Measurements from ENCODE around the gene MESP2. TPM values are rescaled to one million over a fixed set of nuclear protein-coding genes. Genes with fewer than 3 reads are reported as not detected.

The MESP2 gene
- total RNA-seq, 2 experiments from 2014 or later: not detected

DNA sequence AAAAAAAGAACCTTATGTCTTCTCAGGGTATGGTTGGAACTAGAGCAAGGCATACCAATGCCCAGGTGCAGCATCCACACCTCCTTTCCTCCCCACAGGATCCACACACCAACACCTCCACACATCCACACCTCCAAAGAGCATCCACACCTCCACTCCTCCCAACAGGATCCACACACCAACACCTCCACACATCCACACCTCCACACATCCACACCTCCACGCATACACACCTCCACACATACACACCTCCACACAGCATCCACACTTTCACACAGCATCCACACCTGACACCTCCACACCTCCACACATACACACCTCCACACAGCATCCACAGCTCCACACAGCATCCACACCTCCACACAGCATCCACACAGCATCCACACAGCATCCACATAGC lies 30.4 kb upstream of the MESP2 start:
- CTCF ChIA-PET: no interaction called here
- H3K27ac Mint-ChIP-seq: no peak overlapping the region
- no peak overlapping the region for H3K27ac ChIP-seq (ENCODE audit: low read depth in 1 of 2, low read length in 2 of 2)

DNA sequence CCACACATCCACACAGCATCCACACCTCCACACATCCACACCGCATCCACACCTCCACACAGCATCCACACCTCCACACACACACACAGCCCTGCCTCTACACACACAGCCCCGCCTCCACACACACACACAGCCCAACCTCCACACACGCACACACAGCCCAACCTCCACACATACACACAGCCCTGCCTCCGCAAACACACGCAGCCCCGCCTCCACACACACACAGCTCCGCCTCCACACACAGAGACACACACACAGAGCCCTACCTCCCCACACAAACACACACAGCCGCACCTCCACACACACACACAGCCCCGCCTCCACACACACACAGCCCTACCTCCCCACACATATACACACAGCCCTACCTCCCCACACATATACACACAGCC lies 29.7 kb upstream of the MESP2 start:
- H3K9me3 ChIP-seq (ENCODE audit: control insufficient read depth in 1 of 2, insufficient read depth in 1 of 2, low read length in 2 of 2): no peaks in the 10 kb centered on the region
- no peaks in the 10 kb centered on the region for H3K27me3 Mint-ChIP-seq
- DNase-seq: no peak
- CTCF ChIA-PET: no interaction called here
- intact Hi-C loops (cut with DNase I, micrococcal nuclease): loop anchor here in 1 of 2 experiments (10.0 kb wide), 1 partner anchor 538 kb away; no protein-coding TSS in a partner anchor
- H3K4me3 ChIP-seq (ENCODE audit: low read length): no peak overlapping the region
- H3K9me3 Mint-ChIP-seq: no peaks in the 10 kb centered on the region
- POLR2A ChIA-PET: no interaction called here
- TF ChIP-seq, protein P1, sequence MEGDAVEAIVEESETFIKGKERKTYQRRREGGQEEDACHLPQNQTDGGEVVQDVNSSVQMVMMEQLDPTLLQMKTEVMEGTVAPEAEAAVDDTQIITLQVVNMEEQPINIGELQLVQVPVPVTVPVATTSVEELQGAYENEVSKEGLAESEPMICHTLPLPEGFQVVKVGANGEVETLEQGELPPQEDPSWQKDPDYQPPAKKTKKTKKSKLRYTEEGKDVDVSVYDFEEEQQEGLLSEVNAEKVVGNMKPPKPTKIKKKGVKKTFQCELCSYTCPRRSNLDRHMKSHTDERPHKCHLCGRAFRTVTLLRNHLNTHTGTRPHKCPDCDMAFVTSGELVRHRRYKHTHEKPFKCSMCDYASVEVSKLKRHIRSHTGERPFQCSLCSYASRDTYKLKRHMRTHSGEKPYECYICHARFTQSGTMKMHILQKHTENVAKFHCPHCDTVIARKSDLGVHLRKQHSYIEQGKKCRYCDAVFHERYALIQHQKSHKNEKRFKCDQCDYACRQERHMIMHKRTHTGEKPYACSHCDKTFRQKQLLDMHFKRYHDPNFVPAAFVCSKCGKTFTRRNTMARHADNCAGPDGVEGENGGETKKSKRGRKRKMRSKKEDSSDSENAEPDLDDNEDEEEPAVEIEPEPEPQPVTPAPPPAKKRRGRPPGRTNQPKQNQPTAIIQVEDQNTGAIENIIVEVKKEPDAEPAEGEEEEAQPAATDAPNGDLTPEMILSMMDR (IDR thresholded peaks at IDR 0.05): no peak
- H3K4me1 ChIP-seq (ENCODE audit: insufficient read depth, low read length): peaks cover 14% of the 10 kb centered on the region
- H3K4me3 Mint-ChIP-seq: no peak overlapping the region
- no peaks in the 10 kb centered on the region for H3K36me3 ChIP-seq (ENCODE audit: insufficient read depth, low read length)
- peaks cover 2 to 8% of the 10 kb centered on the region in 2 experiments for H3K27me3 ChIP-seq (ENCODE audit: control insufficient read depth in 1 of 2, insufficient read depth in 2 of 2, low read length in 2 of 2)
- no peaks in the 10 kb centered on the region for H3K4me1 Mint-ChIP-seq (ENCODE audit: low read depth)
- no peak overlapping the region for H3K27ac ChIP-seq (ENCODE audit: low read depth in 1 of 2, low read length in 2 of 2)
- no peak overlapping the region for H3K27ac Mint-ChIP-seq
- ATAC-seq (ENCODE audit: poor library complexity): no peak
- no peaks in the 10 kb centered on the region for H3K36me3 Mint-ChIP-seq (ENCODE audit: low read depth)

More for the DNA sequence above, 30.4 kb upstream of the MESP2 start:
- Mint-ChIP-seq H3K4me3 (no peak overlapping the region), H3K27me3 (no peaks in the 10 kb centered on the region), H3K36me3 (ENCODE audit: low read depth) (no peaks in the 10 kb centered on the region), H3K4me1 (ENCODE audit: low read depth) (no peaks in the 10 kb centered on the region), H3K9me3 (no peaks in the 10 kb centered on the region)
- POLR2A ChIA-PET: no interaction called here
- H3K36me3 ChIP-seq (ENCODE audit: insufficient read depth, low read length): no peaks in the 10 kb centered on the region
- H3K4me1 ChIP-seq (ENCODE audit: insufficient read depth, low read length): peaks cover 9% of the 10 kb centered on the region
- ATAC-seq (ENCODE audit: poor library complexity): no peak
- no peak for DNase-seq
- no peaks in the 10 kb centered on the region for H3K9me3 ChIP-seq (ENCODE audit: control insufficient read depth in 1 of 2, insufficient read depth in 1 of 2, low read length in 2 of 2)
- H3K4me3 ChIP-seq (ENCODE audit: low read length): no peak overlapping the region
- TF ChIP-seq, protein P1 (IDR thresholded peaks at IDR 0.05): no peak
- peaks cover 2 to 8% of the 10 kb centered on the region in 2 experiments for H3K27me3 ChIP-seq (ENCODE audit: control insufficient read depth in 1 of 2, insufficient read depth in 2 of 2, low read length in 2 of 2)
- intact Hi-C loops (cut with DNase I, micrococcal nuclease): loop anchor here in 1 of 2 experiments (10.0 kb wide), 1 partner anchor 539 kb away; no protein-coding TSS in a partner anchor

DNA sequence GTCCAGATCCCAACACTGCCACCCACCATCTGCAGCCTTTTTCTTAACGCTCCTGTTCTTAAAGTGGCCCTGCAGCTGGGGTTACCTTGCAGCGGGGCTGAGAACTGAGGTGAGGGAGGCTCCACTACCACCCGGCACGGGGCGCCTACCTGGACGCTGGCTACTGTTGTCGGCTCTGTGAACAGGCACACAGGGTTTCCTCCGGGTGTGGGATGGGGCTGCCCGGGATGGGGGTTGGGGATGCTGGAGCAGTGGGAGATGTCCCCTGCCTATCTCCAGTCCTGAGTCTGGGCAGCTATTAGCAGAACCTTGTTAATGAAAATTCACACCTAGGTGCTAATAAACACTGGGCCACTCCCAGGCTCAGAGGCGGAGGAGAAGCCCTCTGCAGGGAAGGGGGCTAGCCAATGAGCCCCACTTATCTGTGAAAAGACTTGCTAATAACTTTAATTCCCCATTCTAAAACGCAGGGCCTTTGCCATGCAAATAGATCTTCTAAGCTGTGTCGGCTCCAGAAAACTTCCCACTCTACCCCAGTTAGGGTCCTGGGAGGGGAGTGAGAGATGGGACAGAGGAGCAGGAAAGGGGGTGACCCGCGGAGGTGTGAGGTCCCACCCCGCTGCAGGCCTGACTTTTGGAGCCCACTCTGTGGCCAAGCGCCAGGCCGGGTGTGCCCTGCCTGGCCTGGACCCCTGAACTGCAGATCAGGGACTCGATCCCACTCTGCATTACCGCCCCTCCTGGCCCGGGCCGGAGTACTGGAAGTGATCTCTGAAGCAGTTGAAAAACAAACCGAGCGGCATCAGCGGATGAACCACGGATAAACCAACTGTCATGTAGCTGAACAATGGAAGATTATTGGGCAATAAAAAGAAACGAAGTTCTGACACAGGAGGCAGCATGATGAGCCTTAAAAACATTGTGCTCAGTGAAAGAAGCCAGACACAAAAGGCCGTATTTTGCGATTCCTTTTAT lies 28.1 kb upstream of the MESP2 start:
- Mint-ChIP-seq H3K4me1 (ENCODE audit: low read depth) (no peaks in the 10 kb centered on the region), H3K27ac (no peak overlapping the region), H3K27me3 (peaks cover 8% of the 10 kb centered on the region), H3K9me3 (no peaks in the 10 kb centered on the region), H3K36me3 (ENCODE audit: low read depth) (no peaks in the 10 kb centered on the region), H3K4me3 (peak overlapping the region; percentile 25)
- no peak for ATAC-seq (ENCODE audit: poor library complexity)
- ChIA-PET POLR2A (no interaction called here), CTCF (no interaction called here)
- peaks cover 2 to 8% of the 10 kb centered on the region in 2 experiments for H3K27me3 ChIP-seq (ENCODE audit: control insufficient read depth in 1 of 2, insufficient read depth in 2 of 2, low read length in 2 of 2)
- TF ChIP-seq, protein P1 (IDR thresholded peaks at IDR 0.05): no peak
- no peak overlapping the region for H3K27ac ChIP-seq (ENCODE audit: low read depth in 1 of 2, low read length in 2 of 2)
- intact Hi-C loops (cut with DNase I, micrococcal nuclease): loop anchor here in 1 of 2 experiments (10.0 kb wide), 1 partner anchor 537 kb away; no protein-coding TSS in a partner anchor
- H3K4me1 ChIP-seq (ENCODE audit: insufficient read depth, low read length): peaks cover 18% of the 10 kb centered on the region
- H3K36me3 ChIP-seq (ENCODE audit: insufficient read depth, low read length): no peaks in the 10 kb centered on the region
- H3K9me3 ChIP-seq (ENCODE audit: control insufficient read depth in 1 of 2, insufficient read depth in 1 of 2, low read length in 2 of 2): no peaks in the 10 kb centered on the region
- no peak overlapping the region for H3K4me3 ChIP-seq (ENCODE audit: low read length)
- DNase-seq: no peak
